ENCODE results near the gene PLRG1. TPM values are rescaled to one million over a fixed set of nuclear protein-coding genes. Genes with fewer than 3 reads are reported as not detected.

Gene PLRG1
- polyA plus RNA-seq, 1 donor from 2014 or later, result 133 TPM

DNA sequence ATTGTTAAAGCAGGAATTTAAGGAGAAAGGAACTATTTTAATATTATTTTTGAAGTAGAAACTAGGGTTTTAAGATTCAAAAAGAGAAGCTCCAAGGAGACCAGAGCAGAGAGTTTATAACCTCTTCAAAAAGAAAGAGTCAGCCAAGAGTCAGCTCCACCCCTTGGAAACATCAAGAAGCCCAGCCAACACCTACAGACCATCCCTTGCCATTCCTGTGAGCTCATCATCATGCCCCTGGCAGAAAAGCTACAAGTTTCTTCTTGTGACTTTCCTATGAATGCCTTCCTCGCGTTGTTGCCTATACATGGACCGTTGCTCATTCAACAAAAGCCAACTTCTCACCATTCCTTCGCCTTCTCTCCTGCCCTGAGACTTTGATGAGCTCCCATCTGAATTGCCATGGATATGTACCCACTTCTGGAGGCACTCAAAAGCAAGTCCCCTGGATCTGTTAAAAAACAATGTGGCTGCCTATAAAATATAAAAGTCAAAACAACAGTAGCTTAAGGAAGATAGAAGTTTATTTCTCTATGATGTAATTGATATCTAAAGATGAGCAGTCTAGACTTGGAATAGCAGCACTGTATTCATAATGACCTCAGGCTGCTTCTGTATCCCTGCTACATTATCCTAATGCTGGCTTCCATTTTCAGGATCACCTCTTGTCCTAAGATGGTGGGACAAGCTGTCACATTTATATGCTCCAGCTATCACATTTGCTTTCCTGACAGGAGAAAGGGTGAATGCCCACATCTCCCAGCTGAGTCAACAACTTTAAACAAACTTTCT lies 20.3 kb downstream of the PLRG1 start:
- H3K27ac ChIP-seq (ENCODE audit: low read length), result no peak overlapping the region
- TF ChIP-seq EP300 (conservative IDR thresholded peaks at IDR 0.05; ENCODE audit: poor library complexity, severe bottlenecking), result no peak
- no peak for TF ChIP-seq MXI1 (conservative IDR thresholded peaks at IDR 0.05; ENCODE audit: poor library complexity, severe bottlenecking)
- TF ChIP-seq CTCF (IDR thresholded peaks at IDR 0.05; ENCODE audit: poor library complexity, severe bottlenecking), result no peak
- no peak for TF ChIP-seq RAD21 (conservative IDR thresholded peaks at IDR 0.05)
- no peak for TF ChIP-seq EZH2 (IDR thresholded peaks at IDR 0.05; ENCODE audit: borderline replicate concordance, insufficient read depth, low read length, poor library complexity, severe bottlenecking)
- TF ChIP-seq TAF1 (IDR thresholded peaks at IDR 0.05; ENCODE audit: low read depth), result no peak
- no peak for TF ChIP-seq POLR2AphosphoS5 (IDR thresholded peaks at IDR 0.05)
- no peak for TF ChIP-seq SMC3 (conservative IDR thresholded peaks at IDR 0.05; ENCODE audit: poor library complexity)
- H4K20me1 ChIP-seq (ENCODE audit: insufficient read depth), result no peaks in the 10 kb centered on the region
- H3K27me3 ChIP-seq (ENCODE audit: insufficient read depth, low read depth, low read length), result no peaks in the 10 kb centered on the region
- no peak overlapping the region for H3K4me3 ChIP-seq (ENCODE audit: low read length)
- no peaks in the 10 kb centered on the region for H3F3A ChIP-seq (ENCODE audit: insufficient read depth, low read length, poor library complexity, severe bottlenecking)
- H3K9me2 ChIP-seq (ENCODE audit: insufficient read depth, low read length), result no peaks in the 10 kb centered on the region
- no peak overlapping the region for H2AFZ ChIP-seq (ENCODE audit: low read depth, low read length)
- H3K9me3 ChIP-seq (ENCODE audit: low read length), result no peaks in the 10 kb centered on the region
- H3K36me3 ChIP-seq (ENCODE audit: insufficient read depth, low read length), result no peaks in the 10 kb centered on the region
- no peak overlapping the region for H3K4me2 ChIP-seq (ENCODE audit: low read length)
- H3K79me2 ChIP-seq (replicated peaks; ENCODE audit: insufficient read depth, low read length), result no peaks in the 10 kb centered on the region
- no peak overlapping the region for H3K9ac ChIP-seq (ENCODE audit: low read length)

GRCh38 chr4:154528869-154529268 lies 21.3 kb downstream of the PLRG1 start:
- Histone ChIP-seq H3K36me3 (ENCODE audit: insufficient read depth, low read length) (no peaks in the 10 kb centered on the region), H3K9ac (ENCODE audit: low read length) (no peak overlapping the region), H3K9me2 (ENCODE audit: insufficient read depth, low read length) (no peaks in the 10 kb centered on the region), H4K20me1 (ENCODE audit: insufficient read depth) (no peaks in the 10 kb centered on the region), H3F3A (ENCODE audit: insufficient read depth, low read length, poor library complexity, severe bottlenecking) (no peaks in the 10 kb centered on the region), H3K79me2 (replicated peaks; ENCODE audit: insufficient read depth, low read length) (no peaks in the 10 kb centered on the region), H3K27ac (ENCODE audit: low read length) (no peak overlapping the region), H2AFZ (ENCODE audit: low read depth, low read length) (no peak overlapping the region), H3K4me3 (ENCODE audit: low read length) (no peak overlapping the region), H3K9me3 (ENCODE audit: low read length) (no peaks in the 10 kb centered on the region), H3K27me3 (ENCODE audit: insufficient read depth, low read depth, low read length) (no peaks in the 10 kb centered on the region), H3K4me2 (ENCODE audit: low read length) (no peak overlapping the region)
- TF ChIP-seq RAD21 (conservative IDR thresholded peaks at IDR 0.05) (no peak), SMC3 (conservative IDR thresholded peaks at IDR 0.05; ENCODE audit: poor library complexity) (no peak), TAF1 (IDR thresholded peaks at IDR 0.05; ENCODE audit: low read depth) (no peak), POLR2AphosphoS5 (IDR thresholded peaks at IDR 0.05) (no peak), CTCF (IDR thresholded peaks at IDR 0.05; ENCODE audit: poor library complexity, severe bottlenecking) (no peak), EZH2 (IDR thresholded peaks at IDR 0.05; ENCODE audit: borderline replicate concordance, insufficient read depth, low read length, poor library complexity, severe bottlenecking) (no peak)
- TF ChIP-seq, protein P1, sequence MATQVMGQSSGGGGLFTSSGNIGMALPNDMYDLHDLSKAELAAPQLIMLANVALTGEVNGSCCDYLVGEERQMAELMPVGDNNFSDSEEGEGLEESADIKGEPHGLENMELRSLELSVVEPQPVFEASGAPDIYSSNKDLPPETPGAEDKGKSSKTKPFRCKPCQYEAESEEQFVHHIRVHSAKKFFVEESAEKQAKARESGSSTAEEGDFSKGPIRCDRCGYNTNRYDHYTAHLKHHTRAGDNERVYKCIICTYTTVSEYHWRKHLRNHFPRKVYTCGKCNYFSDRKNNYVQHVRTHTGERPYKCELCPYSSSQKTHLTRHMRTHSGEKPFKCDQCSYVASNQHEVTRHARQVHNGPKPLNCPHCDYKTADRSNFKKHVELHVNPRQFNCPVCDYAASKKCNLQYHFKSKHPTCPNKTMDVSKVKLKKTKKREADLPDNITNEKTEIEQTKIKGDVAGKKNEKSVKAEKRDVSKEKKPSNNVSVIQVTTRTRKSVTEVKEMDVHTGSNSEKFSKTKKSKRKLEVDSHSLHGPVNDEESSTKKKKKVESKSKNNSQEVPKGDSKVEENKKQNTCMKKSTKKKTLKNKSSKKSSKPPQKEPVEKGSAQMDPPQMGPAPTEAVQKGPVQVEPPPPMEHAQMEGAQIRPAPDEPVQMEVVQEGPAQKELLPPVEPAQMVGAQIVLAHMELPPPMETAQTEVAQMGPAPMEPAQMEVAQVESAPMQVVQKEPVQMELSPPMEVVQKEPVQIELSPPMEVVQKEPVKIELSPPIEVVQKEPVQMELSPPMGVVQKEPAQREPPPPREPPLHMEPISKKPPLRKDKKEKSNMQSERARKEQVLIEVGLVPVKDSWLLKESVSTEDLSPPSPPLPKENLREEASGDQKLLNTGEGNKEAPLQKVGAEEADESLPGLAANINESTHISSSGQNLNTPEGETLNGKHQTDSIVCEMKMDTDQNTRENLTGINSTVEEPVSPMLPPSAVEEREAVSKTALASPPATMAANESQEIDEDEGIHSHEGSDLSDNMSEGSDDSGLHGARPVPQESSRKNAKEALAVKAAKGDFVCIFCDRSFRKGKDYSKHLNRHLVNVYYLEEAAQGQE (IDR thresholded peaks at IDR 0.05; ENCODE audit: borderline replicate concordance), result no peak

Data from neural cell (in vitro differentiated cells).